ENCODE results near the gene CADPS2. TPM values are rescaled to one million over a fixed set of nuclear protein-coding genes. Genes with fewer than 3 reads are reported as not detected.

CADPS2 gene
- total RNA-seq, 1 experiment from 2014 or later = 12.2 TPM

- TF ChIP-seq USF1 (CRISPR knock-in tag; IDR thresholded peaks at IDR 0.05) (no peak), RORB (CRISPR knock-in tag; IDR thresholded peaks at IDR 0.05) (no peak)
Observed at GRCh38 chr7:122457325-122457724, 428.9 kb downstream of the CADPS2 start (continued).

GRCh38 chr7:122454776-122455507, 431.3 kb downstream of the CADPS2 start:
- ATAC-seq = no peak
- Mint-ChIP-seq H3K9me3 (no peaks in the 10 kb centered on the region), H3K36me3 (no peaks in the 10 kb centered on the region), H3K27ac (peak overlapping the region; percentile 18), H3K27me3 (ENCODE audit: low read depth) (no peaks in the 10 kb centered on the region), H3K4me1 (peaks cover 34% of the 10 kb centered on the region), H3K4me3 (no peak overlapping the region)
- TF ChIP-seq HMGA2 (CRISPR knock-in tag; IDR thresholded peaks at IDR 0.05) = peak; percentile 49
- no peak for TF ChIP-seq USF2 (CRISPR knock-in tag; IDR thresholded peaks at IDR 0.05)
- CTCF ChIA-PET = no interaction called here
- no peak for DNase-seq (ENCODE audit: low spot score)
- POLR2A ChIA-PET = no interaction called here

- Mint-ChIP-seq H3K27me3 (ENCODE audit: low read depth) (no peaks in the 10 kb centered on the region), H3K4me3 (no peak overlapping the region), H3K27ac (peak overlapping the region; percentile 72; the same call in 1 of the 2 replicates), H3K9me3 (no peaks in the 10 kb centered on the region), H3K36me3 (no peaks in the 10 kb centered on the region), H3K4me1 (peaks cover 47% of the 10 kb centered on the region)
- CTCF ChIA-PET = interaction anchor here (1.0 kb wide), 1 partner anchor 62 kb away, joined by 3 read pairs; no protein-coding TSS in a partner anchor
- ATAC-seq (no peak), DNase-seq (ENCODE audit: low spot score) (no peak)
- POLR2A ChIA-PET = interaction anchor here (0.5 kb wide), 1 partner anchor 10 kb away, joined by 3 read pairs; no protein-coding TSS in a partner anchor
- TF ChIP-seq ZNF138 (CRISPR knock-in tag; conservative IDR thresholded peaks at IDR 0.05) (no peak), GTF2I (CRISPR knock-in tag; conservative IDR thresholded peaks at IDR 0.05) (no peak), CTCF (IDR thresholded peaks at IDR 0.05) (no peak), OVOL2 (CRISPR knock-in tag; IDR thresholded peaks at IDR 0.05; ENCODE audit: borderline replicate concordance) (no peak), FOXP4 (CRISPR knock-in tag; IDR thresholded peaks at IDR 0.05) (no peak), ZNF219 (CRISPR knock-in tag; IDR thresholded peaks at IDR 0.05; ENCODE audit: borderline replicate concordance) (no peak), ZNF121 (CRISPR knock-in tag; IDR thresholded peaks at IDR 0.05) (no peak), RORB (CRISPR knock-in tag; IDR thresholded peaks at IDR 0.05) (no peak), ESRRA (CRISPR knock-in tag; IDR thresholded peaks at IDR 0.05; ENCODE audit: borderline replicate concordance) (no peak), ZNF281 (CRISPR knock-in tag; IDR thresholded peaks at IDR 0.05) (no peak), HMGA2 (CRISPR knock-in tag; IDR thresholded peaks at IDR 0.05) (no peak), EMX1 (CRISPR knock-in tag; IDR thresholded peaks at IDR 0.05) (no peak), NR1H2 (CRISPR knock-in tag; IDR thresholded peaks at IDR 0.05) (no peak), FOXK1 (CRISPR knock-in tag; IDR thresholded peaks at IDR 0.05) (no peak), USF2 (CRISPR knock-in tag; IDR thresholded peaks at IDR 0.05) (no peak), ZBTB21 (CRISPR knock-in tag; IDR thresholded peaks at IDR 0.05; ENCODE audit: borderline replicate concordance) (no peak)
Observed at GRCh38 chr7:122453432-122453831, 432.8 kb downstream of the CADPS2 start.

Measured in WTC11 (cell line).